NCI-H2196 (cell line): ENCODE data around the gene ELMO1.

Source experiments
- DNase-seq: peaks from one replicate; lab custom pipeline; 2025; ENCODE audit not compliant: unreplicated experiment; lab: John Stamatoyannopoulos, UW

ELMO1 gene

GRCh38 chr7:37410305-37411229, 38.1 kb downstream of the ELMO1 start:
- no peak for DNase-seq

GRCh38 chr7:37409461-37409860, 39.2 kb downstream of the ELMO1 start:
- DNase-seq: no peak

- no peak for DNase-seq
Observed at GRCh38 chr7:37408291-37409228, 40.1 kb downstream of the ELMO1 start.

GRCh38 chr7:37405603-37406122, 43.0 kb downstream of the ELMO1 start:
- no peak for DNase-seq

- no peak for DNase-seq
Observed at GRCh38 chr7:37405128-37405527, 43.5 kb downstream of the ELMO1 start.

GRCh38 chr7:37399876-37400421, 48.7 kb downstream of the ELMO1 start:
- DNase-seq: no peak

- no peak for DNase-seq
Observed at GRCh38 chr7:37398403-37398802, 50.3 kb downstream of the ELMO1 start.

GRCh38 chr7:37395618-37396259, 52.9 kb downstream of the ELMO1 start:
- DNase-seq: no peak

- DNase-seq: no peak
Observed at GRCh38 chr7:37394158-37394557, 54.5 kb downstream of the ELMO1 start.

- no peak for DNase-seq
Observed at GRCh38 chr7:37393476-37393875, 55.2 kb downstream of the ELMO1 start.

- no peak for DNase-seq
Observed at GRCh38 chr7:37392673-37393017, 56.0 kb downstream of the ELMO1 start.

GRCh38 chr7:37391791-37392672, 56.6 kb downstream of the ELMO1 start:
- no peak for DNase-seq

- DNase-seq: no peak
Observed at GRCh38 chr7:37390114-37390513, 58.5 kb downstream of the ELMO1 start.

GRCh38 chr7:37388811-37389210, 59.9 kb downstream of the ELMO1 start:
- DNase-seq: no peak

- no peak for DNase-seq
Observed at GRCh38 chr7:37385787-37386186, 62.9 kb downstream of the ELMO1 start.

GRCh38 chr7:37382546-37383088, 66.0 kb downstream of the ELMO1 start:
- DNase-seq: no peak

GRCh38 chr7:37380831-37381230, 67.8 kb downstream of the ELMO1 start:
- no peak for DNase-seq

GRCh38 chr7:37379546-37380277, 69.0 kb downstream of the ELMO1 start:
- DNase-seq: no peak

GRCh38 chr7:37377231-37377630, 71.4 kb downstream of the ELMO1 start:
- DNase-seq: no peak
